HG03159 (cell line): Measurements from ENCODE around the gene BRSK2.
A peak's percentile ranks its signal among the peaks of the same experiment; 100 is the strongest.

Experiments
- ATAC-seq: cut with Tn5 transposase; IDR thresholded peaks from one replicate; pipeline ENCODE4 v1.9.1; 2021; ENCODE audit warnings: mild to moderate bottlenecking, moderate library complexity; ENCODE audit not compliant: unreplicated experiment

Gene BRSK2

DNA sequence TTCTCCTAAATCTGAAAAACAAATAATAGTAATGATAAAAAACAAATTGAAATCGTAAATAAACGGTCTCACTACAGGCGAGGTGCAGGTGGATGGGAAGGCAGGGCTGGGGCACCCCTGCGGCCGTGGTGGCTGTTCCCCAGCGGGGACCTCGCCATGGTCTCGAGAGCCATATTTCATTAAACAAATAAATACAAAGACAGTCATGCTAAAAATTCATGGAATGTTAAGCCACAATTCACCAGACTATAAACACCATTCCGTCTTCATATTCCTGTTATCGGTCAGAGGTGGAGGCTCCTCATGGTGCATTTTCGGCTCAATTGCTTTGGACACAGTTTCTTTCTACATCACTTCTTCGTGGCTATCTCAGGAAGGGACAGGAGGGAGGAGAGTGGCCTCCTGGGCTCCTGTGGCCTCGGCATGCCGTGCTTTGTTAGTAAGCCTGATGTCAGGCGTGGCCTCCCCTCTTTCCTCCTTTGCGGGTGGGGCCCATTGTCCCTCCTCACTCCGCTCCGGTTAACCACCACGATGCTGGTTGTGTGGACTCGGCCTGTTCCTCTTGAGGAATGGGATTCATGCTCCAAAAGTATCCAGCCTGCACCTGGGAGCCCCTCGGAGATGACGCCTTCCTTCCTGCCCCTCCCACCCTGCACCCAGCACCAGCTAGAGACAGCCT lies 16.1 kb upstream of the BRSK2 start:
- no peak for ATAC-seq

DNA sequence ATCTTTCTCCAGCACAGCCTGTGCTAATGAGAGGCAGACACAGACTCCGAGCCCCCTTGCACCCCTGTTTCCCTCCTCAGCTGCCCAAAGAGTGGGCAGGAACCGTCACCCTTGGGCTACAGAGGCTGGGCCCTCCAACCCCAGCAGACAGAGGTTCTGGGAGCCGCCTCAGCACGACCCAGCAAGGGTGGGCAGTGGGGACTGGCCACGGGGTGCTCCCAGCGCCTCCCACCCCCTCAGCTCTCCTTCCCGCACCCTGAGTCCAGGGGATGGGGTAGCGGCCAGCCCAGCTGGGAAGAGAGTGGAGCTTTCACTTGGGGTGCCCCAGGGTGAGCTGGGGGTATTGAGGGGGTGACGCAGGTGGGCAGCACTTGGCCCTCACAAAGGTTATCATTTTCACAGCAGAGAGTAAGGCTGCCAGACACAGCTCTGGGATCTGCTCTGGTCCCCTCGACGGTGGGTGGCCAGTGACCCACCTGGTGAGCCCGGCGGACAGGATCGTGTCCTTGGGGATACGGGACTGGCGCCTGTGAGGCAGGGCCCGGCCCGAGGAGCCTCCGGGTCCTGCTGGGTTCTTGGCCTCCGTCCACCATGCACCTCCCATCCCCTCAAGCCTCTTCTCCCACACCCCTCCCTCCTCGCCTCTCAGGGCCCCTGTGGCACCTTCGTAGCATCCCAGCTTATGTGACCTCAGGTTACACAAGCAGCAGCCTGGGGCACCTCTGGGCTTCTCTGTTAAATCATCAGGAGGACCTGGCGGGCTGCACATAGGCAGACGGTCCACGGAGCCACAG lies 14.4 kb upstream of the BRSK2 start:
- ATAC-seq, result no peak

DNA sequence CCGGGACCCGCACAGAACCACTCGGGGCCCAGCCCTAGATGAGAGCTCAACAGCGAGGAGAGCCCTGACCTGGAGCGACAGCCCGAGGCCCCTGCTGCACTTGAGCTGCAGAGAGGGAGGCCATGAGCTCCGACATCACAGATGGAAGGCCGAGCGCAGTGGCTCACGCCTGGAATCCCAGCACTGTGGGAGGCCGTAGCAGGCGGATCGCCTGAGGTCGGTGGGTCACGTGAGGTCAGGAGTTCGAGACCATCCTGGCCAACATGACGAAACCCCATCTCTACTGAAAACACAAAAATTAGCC lies 13.8 kb upstream of the BRSK2 start:
- ATAC-seq, result no peak

DNA sequence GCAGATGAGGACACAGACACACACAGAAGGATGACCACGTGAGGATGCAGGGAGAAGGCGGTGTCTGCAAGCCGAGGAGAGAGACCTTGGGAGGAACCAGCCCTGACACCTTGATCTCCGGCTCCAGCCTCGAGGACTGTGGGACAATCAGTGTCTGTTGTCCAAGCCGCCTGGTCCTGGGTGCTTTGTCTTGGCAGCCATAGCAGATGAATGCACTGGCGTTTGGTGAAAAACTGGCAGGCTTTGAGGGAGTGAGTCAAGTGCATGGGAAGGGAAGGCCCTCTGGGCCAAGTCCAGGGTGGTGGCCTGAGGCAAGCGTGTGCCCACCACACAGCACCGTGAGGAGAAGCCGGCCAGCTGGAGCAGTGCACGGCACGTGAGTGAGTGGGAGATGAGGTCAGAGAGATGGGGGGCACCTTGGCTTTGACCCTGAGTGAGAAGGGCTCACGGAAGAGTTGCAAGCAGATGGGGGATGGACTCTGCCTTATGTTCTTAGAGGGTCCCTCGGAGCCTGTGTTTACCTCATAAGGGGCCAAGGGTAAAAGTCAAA lies 12.4 kb upstream of the BRSK2 start:
- no peak for ATAC-seq

DNA sequence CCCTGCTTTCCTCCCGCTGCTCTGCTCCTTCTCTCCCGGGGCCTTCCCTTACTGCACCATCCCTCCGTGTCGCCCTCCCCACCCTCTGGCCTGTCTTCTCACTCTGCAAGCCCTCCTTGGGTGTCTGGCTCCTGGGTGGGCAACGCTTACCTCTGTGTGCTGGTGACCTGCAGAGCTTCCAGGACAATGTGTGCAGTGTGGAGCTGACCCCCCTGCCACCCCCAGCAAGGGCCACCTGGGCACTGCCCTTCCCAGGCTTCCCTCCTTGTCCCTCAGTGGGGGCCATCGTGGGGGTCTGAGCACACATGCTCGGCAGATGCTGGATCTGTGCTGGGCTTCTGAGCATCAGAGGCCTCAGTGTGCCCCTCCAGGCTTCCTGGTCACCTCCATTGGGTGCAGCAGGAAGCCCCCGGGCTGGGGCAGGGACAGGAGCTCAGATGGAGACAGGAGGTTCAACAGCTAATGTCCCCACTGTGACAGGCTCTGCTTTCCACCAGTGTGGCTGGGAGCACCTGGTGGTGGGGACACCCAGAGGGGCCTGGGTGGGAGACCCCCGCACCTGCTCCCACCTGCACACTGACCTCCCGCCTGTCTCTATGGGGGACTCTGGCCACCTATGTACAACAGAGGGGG lies 7.8 kb upstream of the BRSK2 start:
- no peak for ATAC-seq

DNA sequence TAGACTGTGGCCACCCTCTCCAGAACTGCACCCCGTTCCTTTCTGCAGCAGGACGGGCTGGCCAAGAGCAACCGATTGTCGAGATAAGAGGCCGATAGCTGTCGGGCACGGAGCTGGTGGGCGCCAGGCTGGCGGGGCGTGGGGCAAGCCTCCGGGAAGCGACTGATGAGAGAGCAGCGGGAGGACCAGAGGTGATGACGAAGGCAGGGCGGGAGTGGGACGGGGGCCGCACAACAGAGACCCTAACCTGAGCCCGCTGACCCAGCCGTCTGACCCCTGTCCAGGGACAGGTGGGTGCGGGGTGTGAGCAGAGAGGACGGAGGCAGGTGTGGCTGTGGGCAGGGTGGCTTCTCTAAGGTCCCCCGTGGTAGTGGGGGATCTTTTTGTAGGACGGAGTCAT lies 7.3 kb upstream of the BRSK2 start:
- no peak for ATAC-seq

DNA sequence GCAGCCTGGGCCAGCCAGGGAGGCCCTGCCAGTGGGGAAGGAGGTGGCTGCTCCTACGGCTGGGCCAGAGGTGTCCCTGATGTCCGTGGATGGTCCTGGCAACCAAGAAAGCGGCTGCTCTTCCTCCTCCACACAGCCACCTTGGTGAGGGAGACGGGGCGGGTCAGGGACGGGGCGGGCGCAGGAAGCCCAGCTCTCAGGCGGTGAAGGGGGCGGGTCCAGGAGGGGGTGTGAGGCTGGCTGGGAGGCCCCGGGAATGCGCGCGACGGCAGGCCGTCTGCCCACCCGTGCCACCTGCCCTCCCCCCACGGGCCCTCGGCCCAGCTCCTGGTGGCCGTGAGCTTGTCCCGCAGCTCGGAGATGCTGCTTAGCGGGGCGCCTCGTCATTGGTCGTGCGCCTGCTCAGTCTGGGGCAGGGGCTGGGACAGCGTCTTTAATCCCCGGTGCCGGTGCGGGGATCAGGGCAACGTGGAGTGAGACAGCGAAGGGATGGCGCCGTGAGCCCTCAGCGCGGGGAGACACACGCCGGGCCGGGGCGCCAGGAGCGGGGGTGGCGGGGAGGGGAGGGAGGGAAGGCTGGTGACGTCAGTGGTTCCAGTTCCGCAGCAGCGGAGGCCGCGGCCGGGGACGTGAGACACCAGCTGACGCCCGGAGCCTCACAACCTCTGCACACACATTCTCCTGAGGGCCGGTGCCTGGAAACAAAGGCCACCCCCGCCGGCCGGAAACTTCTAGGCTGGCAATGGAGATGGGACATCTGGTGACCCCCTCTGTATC lies 6.7 kb upstream of the BRSK2 start:
- peak; percentile 69 for ATAC-seq

DNA sequence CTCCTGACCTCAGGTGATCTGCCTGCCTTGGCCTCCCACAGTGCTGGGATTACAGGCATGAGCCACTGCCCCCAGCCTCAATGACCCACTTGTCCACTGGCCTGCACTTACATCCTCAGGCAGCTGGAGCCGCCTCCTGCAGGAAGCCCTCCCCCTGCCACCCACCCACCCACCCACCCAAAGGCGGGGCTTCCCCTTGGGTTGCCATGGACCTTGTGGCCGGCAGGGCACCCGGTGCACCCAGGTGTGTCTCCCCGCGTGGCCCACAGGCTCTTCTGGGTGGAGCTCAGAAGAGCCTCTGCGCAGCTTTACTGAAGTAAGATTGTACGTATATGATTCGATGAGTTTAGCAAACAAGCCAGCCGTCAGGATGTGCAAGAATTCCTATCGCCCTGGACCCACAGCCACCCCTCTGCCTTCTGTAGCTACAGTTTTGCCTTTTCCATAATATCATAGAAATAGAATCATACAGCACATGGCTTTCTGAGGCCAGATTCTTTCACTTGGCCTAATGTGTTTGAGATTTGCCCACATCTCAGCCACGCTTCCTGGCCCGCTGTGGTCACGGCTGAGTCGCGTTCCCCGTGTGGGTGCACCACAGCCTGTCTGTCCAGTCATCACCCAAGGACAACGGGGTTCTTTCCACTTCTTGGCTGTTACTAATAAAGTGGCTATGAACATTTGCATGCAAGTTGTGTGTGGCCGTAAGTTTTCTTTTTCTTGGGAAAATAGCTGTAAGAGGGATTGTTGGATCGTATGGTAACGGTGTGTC lies 5.3 kb upstream of the BRSK2 start:
- no peak for ATAC-seq

DNA sequence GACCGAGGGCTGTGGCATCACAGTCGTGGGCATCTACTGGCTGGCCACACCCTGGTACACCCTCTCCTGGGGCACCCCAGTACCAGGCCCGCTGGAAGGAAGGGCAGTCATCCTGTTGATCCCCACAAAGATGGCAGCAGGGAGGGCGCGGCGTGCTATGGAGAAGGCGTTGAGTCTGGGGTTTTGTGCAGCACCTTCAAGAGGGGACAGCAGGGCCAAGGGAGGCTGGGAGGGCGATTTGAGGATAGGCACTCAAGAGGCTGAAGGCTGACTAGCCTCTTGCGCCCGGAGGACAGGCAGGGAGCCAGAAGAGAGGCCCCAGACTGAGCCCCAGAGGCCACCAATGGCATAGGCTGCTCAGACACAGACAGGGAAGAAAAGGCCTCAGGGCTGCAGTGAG lies 2.2 kb upstream of the BRSK2 start:
- no peak for ATAC-seq

DNA sequence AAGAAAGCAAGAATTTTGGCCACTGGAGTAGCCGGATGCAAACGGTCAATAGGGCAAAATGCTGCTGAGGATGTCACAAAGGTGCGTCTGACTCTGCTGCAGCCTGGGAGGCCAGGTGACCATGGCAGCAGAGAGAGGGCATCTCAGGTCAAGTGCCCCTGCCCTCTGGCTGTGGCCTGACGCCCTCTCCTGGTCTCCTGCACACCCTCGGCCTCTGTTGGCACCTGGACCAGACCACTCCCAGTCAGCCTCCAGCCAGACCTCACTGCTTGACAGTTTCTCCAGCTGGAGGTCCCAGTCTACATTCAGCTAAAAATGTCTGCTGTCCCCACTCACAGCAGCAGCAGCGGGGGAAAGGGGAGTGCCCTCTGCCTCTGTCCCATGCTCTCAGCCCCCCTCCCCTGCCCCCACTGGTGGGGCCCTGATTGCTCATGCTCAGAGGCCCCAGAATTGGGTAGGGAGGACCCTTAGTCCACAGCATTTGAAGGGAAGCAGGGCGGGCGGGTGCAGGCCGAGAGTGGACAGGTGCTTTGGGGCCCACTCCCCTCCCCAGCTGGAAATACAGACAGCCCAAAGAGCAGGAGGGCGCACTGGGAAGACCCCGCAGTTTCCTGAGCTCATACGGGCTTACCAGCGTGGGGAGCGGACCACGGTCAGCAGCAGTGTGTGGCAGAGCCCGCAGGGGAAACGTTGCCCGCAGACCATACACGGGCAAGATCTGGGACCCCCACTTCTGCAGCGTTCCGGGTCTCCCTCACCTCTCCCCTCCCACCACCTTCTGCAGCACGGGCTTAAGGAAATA lies 1.6 kb upstream of the BRSK2 start:
- no peak for ATAC-seq

DNA sequence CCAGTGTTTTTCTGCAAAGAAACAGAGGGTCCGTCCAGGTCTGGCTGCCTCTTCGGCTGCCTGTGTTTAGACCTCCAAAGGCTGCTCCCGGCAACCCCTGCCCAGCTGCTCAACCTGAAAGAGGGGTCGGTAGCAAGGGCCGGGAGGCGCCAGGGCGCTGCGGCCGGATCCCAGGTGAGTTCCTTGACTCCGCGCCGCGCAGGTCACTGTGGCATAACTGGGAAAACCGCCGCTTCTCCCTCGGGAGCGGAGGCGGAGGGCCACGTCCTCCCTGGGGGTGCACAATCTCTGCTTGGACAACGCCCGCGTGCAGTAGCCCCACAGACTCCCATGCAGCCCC lies 1.0 kb upstream of the BRSK2 start:
- no peak for ATAC-seq

DNA sequence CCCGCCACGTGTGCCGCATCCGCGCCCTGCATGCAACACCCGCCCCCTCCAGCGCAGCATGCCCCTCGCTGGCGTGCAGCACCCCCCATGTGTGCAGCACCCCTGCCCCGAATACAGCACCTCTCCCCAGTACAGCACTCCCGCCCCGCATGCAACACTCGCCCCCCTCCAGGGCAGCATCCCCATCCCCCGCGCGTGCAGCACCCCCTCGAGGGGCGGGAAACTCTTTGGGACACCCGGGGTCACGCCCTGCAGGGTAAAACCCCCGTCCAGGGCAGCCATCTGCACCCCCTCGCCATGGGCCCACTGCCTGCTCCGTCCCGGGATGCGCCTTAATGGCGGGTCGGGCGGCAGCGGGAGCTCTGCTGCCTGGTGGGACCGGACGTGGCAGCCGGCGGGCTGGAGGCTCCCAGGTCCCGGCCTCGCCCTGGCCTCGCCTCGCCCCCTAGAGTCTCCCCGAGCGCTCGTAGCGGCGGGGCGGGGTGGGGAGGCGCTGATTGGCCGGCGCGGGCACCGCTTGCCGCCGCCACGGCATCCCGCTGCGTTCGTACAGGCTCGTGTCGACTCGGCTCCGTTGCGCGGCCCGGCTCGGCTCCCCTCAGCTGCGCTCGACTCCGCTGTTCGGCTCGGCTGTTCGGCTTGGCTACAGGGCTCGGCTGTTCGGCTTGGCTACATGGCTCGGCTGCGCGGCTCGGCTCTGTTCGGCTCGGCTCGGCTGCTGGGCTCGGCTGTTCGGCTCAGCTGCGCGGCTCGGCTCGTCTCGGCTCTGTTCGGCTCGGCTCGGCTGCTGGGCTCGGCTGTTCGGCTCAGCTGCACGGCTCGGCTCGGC lies 417 bp upstream of the BRSK2 start:
- ATAC-seq, result peak; percentile 94

DNA sequence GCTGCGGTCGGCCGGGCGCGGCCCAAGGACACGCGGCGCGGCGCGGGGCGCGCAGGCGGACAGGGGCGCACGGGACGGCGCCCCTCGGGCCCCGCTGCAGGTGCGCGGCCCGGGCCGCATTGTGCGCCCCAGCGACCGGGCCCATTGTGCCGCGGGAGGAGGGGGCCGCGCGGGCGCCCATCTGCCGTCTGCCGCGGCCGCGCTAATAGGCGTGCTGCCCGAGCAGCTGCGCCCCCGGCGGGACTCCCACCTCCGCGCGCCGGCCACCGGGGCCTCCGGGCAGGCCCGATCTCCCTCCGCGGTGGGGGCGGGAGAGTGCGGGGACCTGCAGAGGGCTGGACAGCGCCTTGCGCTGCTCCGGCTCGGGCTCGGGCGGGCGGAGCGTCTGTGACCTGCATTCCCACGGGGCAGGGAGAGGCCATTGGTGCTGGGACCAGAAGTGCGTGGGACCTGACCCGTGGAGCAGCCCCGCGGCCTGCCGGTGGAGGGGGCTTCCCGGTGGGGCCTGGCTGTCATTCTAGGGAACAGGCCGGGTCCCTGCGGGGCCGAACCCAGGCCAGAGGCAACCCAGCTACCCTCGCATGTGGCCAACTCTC lies 933 bp downstream of the BRSK2 start:
- no peak for ATAC-seq

DNA sequence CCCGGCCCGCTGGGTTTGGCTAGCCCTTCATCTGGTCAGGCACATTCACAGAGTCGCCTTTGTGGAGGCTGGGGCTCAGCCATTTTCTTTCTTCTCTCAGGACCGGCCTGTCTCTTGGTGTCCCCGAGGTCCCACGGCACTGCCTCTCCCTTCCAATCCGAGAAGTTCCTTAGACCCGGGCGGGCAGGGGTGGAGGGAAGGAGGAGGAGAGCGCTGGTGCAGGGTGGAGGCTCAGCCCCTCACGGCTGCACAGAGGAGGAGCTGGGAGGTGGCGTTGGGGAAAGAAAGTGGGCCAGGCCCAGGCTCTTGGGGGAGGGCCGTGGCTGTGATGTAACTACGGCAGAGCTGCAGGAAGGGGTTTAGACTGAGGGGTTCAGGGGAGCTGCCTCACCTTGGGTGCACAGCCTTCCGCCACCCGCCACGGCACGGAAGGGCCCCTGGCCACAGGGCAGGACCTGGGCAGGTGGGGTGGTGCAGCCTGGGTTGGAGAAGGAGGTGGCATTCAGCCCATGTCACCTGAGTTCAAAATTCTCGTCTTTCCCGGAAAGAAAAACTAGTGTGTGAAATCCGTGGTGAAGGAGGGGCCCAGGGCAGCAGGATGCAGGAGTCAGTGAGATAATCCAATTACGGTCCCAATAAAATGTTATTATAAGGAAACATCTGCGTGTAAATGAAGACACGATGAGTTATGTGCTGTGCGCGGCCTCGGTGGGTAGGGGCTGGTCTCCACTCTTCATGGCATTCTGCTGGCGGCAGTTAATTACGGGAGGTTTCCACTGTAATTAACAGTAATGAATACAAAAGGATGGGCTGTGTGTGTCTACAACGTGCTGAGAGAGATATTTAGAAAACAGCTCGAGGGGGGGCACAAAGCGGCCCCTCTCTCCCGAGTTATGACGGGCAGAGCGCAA lies 1.7 kb downstream of the BRSK2 start:
- no peak for ATAC-seq

DNA sequence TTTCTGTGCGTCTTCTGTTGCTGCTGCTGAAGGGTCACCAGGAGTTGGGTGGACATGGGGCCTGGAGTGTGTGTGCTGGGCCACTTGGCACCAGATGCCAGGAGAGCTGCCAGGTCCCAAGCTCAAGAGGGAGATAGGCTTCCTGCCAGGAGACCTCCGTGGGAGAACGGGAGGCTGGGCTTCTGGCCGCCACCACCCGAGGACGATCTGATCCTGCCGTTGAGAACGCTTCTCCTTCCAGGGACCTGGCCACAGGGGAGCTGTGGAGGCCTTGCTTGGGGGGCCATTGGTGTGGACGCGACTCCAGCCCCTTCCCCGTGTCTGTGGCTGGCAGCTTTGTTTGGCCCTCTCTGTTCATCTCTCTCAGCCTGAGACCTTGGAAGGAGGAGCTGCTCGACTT lies 2.4 kb downstream of the BRSK2 start:
- ATAC-seq, result no peak

DNA sequence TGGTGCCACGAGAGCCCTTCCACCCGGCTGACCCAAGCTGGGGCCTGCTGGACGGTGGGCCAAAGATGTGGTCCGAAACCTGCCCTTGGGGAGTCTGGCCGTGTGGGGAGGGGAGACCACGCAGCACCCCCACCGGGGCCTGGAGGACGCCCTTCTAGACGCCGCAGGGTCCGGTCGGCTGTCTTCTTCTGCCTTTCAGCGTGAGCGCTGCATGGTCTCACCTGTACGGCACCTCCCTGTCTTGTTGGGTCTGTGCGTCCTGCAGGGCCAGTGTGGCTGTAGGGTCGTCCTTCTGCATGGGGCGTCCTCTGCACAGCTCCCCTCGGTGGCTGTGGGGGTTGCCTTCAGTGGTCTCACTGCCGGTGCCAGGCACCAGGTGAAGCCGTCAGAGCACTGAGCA lies 2.8 kb downstream of the BRSK2 start:
- no peak for ATAC-seq

DNA sequence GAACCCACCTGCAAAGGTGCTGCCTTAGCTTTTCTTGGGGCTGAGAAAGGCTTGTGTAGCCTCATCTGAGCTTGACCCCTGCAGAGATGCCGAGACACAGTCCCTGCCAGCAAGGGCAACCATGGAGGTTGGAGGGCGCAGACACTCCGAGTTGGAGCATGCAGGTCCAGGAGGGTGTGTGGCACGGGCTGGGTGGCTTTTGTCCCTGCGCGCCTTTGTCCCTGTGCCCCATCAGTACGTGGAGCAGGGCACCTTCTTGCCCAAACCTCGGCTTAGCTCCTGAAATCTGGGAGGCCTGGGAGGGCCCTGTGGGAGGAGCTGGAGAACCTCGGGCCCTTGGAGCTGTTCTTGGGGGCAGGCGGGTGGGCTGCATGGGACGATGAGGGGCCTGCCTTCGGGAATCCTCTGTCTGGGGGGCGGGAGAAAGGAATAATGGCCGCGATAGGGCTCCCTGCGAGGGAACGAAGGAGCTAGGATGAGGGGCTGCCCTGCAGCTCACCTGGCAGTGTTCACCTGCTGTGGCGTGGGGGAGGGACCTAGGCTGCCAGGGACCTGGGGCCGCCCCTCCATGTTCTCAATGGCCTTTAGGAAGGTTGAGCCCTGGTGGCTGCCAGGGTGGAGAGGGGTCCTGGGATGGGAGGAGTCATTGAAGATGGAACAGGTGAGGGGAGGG lies 3.4 kb downstream of the BRSK2 start:
- ATAC-seq, result no peak
